GM19395 (cell line): Measurements from ENCODE around the gene HOXB7.

ENCODE experiments used
- ATAC-seq: cut with Tn5 transposase; IDR thresholded peaks from one replicate; pipeline ENCODE4 v1.9.1; 2021; ENCODE audit warnings: mild to moderate bottlenecking, moderate library complexity; ENCODE audit not compliant: unreplicated experiment

HOXB7 gene

GRCh38 chr17:48636177-48637018 is 25.6 kb upstream of the HOXB7 start:
- no peak for ATAC-seq

DNA sequence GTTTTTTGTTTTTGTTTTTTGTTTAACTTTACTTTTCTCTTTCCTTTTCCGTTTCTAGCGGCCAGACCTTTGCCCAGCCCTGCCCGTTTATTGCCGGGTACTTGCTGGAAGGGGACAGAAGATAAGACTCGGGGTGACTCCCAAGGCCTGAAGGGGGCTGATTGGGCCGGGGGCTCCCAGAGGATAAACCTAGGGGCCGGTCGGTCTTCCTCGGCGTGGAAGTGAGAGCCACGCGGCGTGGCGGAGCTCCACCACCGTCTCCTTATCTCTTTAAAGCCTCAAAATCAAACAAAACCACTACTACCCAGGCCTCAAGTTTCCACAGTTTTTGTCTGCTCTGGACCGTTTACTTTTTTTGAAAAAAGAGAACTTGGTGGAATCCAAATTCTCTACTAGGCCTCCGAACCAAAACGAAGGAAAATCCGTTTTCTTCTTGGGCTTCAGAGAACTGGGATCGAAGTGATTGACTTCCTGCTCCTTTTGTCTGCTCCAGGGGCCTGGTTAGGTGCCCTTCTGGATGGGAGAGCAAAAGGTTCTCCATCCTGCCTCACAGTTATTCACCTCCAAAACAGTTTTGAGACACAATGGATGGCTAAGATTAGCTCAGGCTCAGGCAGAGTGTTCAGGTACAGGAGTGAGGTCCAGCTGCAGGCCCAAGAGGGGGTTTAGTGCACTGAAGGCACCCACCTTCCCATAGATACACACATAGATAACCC is 23.8 kb upstream of the HOXB7 start:
- no peak for ATAC-seq

DNA sequence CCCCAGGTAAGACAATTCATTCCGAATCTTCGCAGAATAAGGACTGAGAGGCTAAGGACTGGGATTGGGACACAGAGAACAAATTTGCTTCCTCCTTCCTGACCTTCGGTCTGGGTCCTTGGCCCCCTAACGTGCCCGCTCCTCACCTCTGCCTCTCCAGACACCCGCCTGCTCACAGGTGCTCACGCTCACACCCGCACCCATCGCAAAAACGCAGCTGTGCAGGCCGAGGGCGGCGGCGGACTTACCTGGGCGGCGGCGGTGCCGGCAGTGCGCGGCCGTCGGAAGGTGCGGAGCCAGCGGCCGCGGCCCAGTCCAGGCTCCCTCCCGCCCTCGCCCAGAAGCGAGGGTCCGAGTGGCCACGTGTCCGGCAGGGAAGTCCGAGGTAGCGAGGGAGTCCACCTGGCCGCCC is 22.5 kb upstream of the HOXB7 start:
- ATAC-seq: no peak

DNA sequence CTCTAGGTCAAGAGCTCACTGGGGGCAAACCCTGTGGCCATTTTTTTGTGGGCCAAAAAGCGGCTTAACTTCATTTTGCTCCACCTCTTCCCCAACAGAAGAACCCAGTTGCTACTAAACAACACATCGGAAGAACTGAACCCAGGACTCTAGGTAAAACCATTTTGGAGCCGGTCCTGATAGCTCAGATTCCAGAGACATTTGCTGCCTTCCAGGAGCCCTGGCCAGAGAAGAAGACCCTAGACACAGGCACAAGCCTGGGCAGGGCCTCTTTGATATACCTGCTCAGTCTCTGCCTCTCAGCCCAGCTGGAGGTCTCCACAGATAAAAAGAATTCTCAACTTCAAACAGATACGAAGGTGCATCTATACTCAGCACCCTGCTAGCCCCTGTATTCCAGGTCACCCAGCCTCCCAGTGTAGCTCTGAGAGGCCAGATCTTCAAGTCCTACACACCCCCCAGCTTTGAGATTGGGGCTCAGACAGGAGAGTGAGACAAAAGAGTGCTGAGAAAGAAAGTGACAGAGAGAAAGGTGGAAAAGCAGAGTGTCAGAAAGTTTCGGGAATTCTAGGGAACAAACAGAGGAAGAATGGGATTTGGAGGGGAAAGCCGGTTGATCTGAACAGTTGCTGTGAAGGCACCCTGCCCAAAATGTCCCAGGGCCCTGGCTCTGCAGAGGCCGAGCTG is 21.9 kb upstream of the HOXB7 start:
- ATAC-seq: no peak

DNA sequence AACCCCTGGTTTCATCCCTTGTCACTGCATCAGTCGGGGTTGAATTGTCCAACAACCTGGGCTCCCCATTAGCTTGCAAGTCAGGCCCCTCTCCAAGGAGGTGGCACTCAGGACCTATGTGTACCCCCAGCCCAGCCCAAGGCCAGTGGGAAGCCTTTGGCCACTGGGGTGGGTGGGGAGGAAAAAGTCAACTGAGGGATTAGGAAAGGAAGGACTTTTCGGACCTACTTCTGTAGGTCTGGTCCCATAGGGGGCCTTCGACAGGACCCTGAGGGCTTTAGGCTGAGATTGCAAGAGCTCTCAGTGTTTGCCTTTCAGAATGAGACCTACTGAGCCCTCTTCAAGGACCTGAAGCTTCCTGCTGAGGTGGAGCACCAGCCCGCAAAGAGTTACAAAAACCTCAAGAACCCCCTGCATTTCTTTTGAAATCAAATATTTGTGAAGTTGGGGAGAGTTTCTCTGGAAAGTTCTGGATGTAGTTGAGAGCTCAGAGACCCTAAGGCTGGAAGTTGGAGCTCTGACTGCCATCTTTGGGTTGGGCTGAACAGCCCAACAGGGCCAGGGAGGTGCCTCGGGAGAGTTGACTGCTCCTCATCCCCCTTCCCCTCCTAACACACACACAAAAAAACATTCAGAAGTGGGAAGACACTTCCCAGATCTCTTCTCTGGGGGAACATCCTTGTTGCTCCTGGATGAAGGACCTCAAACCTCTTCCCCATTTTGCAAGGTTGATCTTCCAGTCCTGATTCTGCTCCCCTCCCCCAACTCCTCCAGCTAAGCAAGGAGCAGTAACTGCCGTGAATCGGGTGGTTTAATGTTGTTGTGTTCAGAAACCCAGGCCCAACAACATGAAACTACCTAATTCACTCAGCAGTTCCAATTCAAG is 21.1 kb upstream of the HOXB7 start:
- no peak for ATAC-seq

DNA sequence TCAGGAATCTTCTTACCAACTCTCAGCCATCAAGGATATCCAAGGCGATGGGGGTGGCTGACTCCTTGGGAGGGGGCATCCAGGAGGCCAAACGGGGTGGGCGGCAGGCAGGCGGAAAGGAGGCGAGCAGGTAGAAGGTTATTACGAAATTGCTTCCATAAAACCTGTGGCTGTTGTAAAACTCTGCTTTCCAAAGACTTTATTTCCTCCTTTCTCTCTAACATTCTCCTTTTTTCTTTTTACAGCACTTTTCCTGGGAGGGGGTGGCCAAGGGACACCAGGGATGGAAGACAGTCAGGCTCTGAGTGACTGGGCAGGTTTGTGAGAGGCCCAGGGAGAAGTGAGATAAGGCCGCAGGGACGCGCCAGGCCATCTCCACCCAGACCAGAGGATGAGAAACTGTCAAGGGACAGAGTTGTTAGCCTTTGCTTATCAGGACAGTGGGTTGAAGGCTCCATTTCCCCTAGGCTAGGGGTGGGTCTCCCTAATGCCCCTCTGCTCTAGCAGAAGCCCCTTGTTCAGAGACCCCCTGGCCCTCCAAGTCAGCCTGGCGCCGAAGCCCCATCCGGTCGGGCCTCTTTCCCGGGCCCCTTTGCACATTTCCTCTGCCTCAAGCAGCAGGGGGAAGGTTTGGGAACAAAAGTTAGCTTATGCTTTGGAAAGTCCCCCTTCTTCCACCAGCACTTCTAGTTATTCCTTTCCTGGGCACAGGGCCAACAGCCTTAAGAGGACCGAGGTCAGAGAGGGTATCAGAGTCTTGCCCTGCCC is 20.3 kb upstream of the HOXB7 start:
- no peak for ATAC-seq

DNA sequence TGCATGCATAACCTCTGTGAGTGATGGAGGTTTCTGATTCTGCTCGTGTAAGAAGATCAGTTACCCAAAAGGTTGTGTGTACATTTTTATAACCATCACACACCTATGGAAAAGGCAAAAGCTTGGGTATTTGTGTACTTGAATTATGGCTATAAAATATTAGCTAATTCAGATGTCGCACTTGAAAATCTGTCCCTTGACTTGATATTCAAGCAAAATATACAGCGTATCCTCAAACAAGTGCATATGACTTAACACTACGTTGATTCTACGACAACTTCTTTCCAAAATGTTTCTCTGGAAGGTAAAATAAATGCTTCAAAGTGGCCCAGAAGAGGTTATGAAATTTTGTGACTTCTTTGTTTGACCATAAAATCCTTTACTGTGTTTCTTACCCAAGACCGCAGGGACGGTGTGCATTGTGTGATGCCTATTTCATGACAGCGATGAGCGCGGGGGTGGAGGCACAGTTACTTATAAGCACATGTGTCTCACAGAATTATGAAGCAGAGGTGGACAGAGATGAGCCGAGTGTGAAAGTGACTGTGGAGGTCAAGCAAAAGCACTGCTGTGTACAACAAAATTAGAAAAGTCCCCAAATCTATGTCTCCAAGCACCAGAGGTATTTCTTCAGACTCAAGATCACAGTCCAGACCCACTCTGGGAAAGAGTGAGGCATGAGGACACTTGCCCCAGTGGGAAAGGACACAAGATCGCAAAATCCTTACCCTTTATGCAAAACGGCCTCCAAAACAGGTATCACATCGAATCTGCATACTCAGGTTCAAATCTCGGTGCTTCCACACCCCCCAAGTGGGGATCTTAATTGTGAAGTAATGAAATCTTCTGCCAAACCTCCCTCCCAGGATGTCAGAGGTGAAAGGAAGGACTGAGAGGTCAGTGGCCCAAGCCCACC is 19.4 kb upstream of the HOXB7 start:
- ATAC-seq: no peak

DNA sequence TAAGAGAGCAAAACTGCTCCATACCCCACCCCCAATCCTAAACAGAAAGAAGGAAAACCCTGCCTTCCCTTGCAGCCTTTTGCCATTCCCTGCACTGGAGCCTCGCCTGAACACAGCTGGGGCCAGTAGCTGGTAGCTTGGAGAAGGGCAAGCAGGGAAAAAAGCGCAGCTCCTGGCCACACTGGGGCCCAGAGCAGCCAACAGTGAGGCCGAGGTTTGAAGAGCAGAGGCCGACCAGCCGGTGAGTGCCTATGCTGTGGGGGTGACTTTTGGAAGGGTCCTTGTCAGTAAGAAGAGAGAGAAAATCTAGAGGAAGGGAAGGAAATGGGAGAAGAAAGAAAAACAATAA is 18.6 kb upstream of the HOXB7 start:
- no peak for ATAC-seq

DNA sequence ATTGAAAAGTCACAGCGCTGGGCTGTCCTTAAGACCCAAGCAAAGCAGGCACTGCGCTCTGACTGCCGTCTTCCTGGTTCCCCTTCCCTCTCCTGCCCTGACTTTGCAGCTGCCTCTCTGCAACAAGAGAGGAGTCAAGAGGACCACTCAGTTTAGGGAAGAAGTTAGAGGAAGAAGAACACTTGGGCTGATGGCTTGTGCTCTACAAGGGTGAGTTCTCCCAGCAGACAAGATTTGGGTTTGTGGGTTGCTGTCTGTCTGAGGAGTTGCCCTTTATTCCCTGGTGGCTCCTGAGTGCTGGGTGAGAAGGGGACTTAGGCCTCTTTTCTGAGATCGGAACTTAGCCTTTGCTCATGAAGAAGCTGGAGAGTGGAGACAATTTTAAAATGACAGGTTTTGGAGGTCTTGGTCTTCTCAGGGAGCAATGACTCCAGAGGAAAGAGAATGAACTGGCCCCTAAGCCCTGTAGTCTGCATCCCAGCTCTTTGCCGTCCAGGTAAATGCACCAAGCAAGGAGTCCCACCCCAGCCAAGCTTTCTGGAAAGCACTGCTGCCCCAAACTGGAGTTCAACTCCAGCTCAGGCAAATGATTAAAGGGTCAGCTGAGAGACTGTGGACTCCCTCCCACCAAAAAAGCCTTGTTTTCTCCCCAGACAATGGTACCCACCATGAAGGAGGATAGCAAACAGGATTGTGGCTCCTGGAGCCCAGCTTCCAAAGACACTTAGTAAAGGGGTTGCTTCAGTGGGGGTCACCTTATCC is 18.0 kb upstream of the HOXB7 start:
- ATAC-seq: no peak

- ATAC-seq: no peak
Measured at GRCh38 chr17:48627623-48628521, 17.1 kb upstream of the HOXB7 start.

DNA sequence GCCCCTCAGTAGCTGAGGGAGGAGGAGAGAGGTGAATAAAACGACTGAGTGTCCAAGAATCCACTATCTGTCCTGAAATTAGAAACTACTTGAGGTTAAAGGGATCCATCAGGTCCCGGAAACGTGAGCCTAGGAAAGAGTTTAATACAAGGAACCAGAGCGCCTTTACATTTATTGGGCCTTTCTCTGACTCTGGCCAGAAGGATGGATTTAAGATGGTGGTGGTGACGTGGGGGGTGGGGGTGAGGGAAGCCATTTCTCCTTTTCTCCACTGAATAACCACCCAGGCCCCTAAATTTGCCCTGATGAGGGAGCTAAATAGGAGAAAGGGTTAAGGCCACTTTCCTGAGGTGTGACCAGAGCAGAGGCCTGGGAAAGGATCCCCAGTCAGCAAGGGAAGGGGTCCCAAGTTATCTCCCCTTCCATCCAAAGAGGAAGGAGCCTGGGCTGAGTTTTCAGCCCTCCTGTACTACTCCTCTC is 16.3 kb upstream of the HOXB7 start:
- no peak for ATAC-seq

GRCh38 chr17:48626245-48627117 is 15.7 kb upstream of the HOXB7 start, which contains the start of gene HOXB9:
HOXB9 (minus strand) TSS chr17:48626358; CDS start chr17:48626269, 89 bp downstream.
- ATAC-seq: no peak

DNA sequence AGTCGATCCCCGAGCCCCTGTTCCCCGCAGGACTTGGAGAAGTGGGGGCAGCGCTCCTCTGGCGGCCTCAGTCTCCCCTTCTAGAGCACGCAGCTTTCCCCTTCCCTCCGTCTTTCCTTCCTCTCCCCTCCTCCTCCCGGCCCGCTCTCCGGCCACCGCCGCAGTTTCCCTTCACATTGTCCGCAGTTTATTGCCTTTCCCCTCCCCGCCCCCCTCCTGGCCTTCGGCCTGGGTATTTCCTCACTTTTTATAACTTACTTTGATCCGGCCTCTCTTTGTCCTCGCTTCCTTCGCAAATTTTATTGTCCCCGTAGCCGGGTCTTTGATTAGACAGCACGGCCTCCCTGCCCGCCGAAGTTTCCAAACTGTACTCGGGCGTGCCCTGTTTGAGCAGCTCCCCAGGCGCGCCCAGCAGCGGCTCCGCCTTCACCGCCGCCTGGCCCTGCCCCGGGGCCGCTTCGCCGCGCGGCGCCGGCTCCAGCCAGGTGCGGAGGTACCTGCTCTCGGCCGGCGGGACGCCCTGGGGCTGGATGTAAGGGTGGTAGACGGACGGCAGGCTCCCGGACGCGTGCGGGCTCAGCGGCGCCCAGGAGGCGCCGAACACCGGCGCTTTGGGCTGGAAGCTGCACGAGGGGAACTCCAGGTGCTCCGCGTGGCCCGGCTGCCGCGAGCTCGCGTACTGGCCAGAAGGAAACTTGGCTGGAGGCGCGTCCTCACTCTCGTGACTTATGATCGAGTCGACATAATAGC is 14.9 kb upstream of the HOXB7 start:
- no peak for ATAC-seq

- ATAC-seq: no peak
Measured at GRCh38 chr17:48624544-48625494, 14.0 kb upstream of the HOXB7 start.
